IMR-90 (cell line): Measurements from ENCODE around the gene CLDN24. TPM values are rescaled to one million over a fixed set of nuclear protein-coding genes. Genes with fewer than 3 reads are reported as not detected.

Source experiments
- ATAC-seq: fragments of 200-7000 bp; cut with Tn5 transposase; 2 replicates; pipeline ENCODE4 v1.9.1; 2020; ENCODE audit warnings: low read depth, mild to moderate bottlenecking, moderate library complexity
- Bru-seq: library from RNA; stranded (reverse); fragments of 400-500 nt; gene quantifications from one replicate; lab custom pipeline; 2021; lab: Mats Ljungman, UMichigan
- BruChase-seq, 2 experiments: library from RNA; stranded (reverse); fragments of 400-500 nt; gene quantifications; one replicate each; lab custom pipeline; 2021; lab: Mats Ljungman, UMichigan
- BruUV-seq: library from RNA; stranded (reverse); fragments of 400-500 nt; replicated peaks from 2 replicates; lab custom pipeline; 2021; lab: Mats Ljungman, UMichigan
- CTCF ChIA-PET: fragments of 300-600 bp; formaldehyde crosslinking; extraction: SDS; loops from one replicate; lab custom pipeline; 2021; ENCODE audit warnings: antibody characterized with exemption; lab: Yijun Ruan, JAX
- POLR2A ChIA-PET: fragments of 300-600 bp; sonication (Branson Sonifier 250); formaldehyde crosslinking; loops from one replicate; lab custom pipeline; 2022; ENCODE audit warnings: antibody characterized with exemption; ENCODE audit not compliant: unreplicated experiment; lab: Charles Lee
- DNase-seq: peaks from one replicate; pipeline ENCODE4 v3.0.0; 2013
- H2AFZ ChIP-seq: replicated peaks from 2 replicates; pipeline ENCODE3; 2013; ENCODE audit warnings: low read length, mild to moderate bottlenecking; ENCODE audit not compliant: poor library complexity
- H2AK5ac ChIP-seq: 2 replicates; pipeline ENCODE4 v1.6.1; 2013; ENCODE audit warnings: low read depth, low read length, inconsistent platforms
- H2AK9ac ChIP-seq: replicated peaks from 2 replicates; pipeline ENCODE3; 2013; ENCODE audit warnings: mild to moderate bottlenecking, low read depth, low read length, moderate library complexity; ENCODE audit not compliant: poor library complexity
- H2BK120ac ChIP-seq: 2 replicates; pipeline ENCODE4 v1.6.1; 2013; ENCODE audit warnings: low read depth, low read length, inconsistent platforms
- H2BK15ac ChIP-seq: 3 replicates; pipeline ENCODE4 v1.6.1; 2013; ENCODE audit warnings: low read depth, low read length, inconsistent platforms
- H2BK20ac ChIP-seq: 2 replicates; pipeline ENCODE4 v1.6.1; 2013; ENCODE audit warnings: low read depth, mild to moderate bottlenecking, inconsistent platforms, low read length, moderate library complexity
- H2BK5ac ChIP-seq: 2 replicates; pipeline ENCODE4 v1.6.1; 2013; ENCODE audit warnings: mild to moderate bottlenecking, low read depth, low read length, inconsistent platforms; ENCODE audit not compliant: poor library complexity, severe bottlenecking
- H3K14ac ChIP-seq: replicated peaks from 2 replicates; pipeline ENCODE4 v1.6.1; 2013; ENCODE audit warnings: low read depth, low read length, inconsistent platforms
- H3K18ac ChIP-seq: 2 replicates; pipeline ENCODE4 v1.6.1; 2013; ENCODE audit warnings: low read depth, low read length, control low read depth
- H3K23ac ChIP-seq: 2 replicates; pipeline ENCODE4 v1.6.1; 2013; ENCODE audit warnings: low read depth, low read length, inconsistent platforms
- H3K27ac ChIP-seq: 2 replicates; pipeline ENCODE4 v1.5.1; 2013; ENCODE audit warnings: mild to moderate bottlenecking, control low read depth, low read length; ENCODE audit not compliant: insufficient read depth
- H3K27me3 ChIP-seq: 2 replicates; pipeline ENCODE4 v1.6.1; 2013; ENCODE audit warnings: low read length; ENCODE audit not compliant: control insufficient read depth, insufficient read depth
- H3K36me3 ChIP-seq: 2 replicates; pipeline ENCODE4 v1.6.1; 2013; ENCODE audit warnings: low read length, mixed read lengths; ENCODE audit not compliant: control insufficient read depth, insufficient read depth
- H3K4ac ChIP-seq: 2 replicates; pipeline ENCODE4 v1.6.1; 2013; ENCODE audit warnings: low read depth, low read length, inconsistent platforms
- H3K4me1 ChIP-seq: 2 replicates; pipeline ENCODE4 v1.6.1; 2013; ENCODE audit warnings: low read length, mixed read lengths; ENCODE audit not compliant: control insufficient read depth, insufficient read depth
- H3K4me2 ChIP-seq: 2 replicates; pipeline ENCODE4 v1.6.1; 2013; ENCODE audit warnings: low read depth, mild to moderate bottlenecking, control low read depth, low read length, moderate library complexity
- H3K4me3 ChIP-seq: 2 replicates; pipeline ENCODE4 v1.5.1; 2013; ENCODE audit warnings: low read depth, mild to moderate bottlenecking, control low read depth, low read length, moderate library complexity; ENCODE audit not compliant: insufficient read depth
- H3K56ac ChIP-seq: 2 replicates; pipeline ENCODE4 v1.6.1; 2013; ENCODE audit warnings: low read length, inconsistent platforms; ENCODE audit not compliant: insufficient read depth; ENCODE audit errors: extremely low read depth
- H3K79me1 ChIP-seq, 2 experiments: 2 replicates each; pipeline ENCODE4 v1.6.1; 2013; ENCODE audit warnings: low read length in 2 of 2, inconsistent platforms in 1 of 2, low read depth in 1 of 2
- H3K9ac ChIP-seq: 2 replicates; pipeline ENCODE4 v1.6.1; 2013; ENCODE audit warnings: low read depth, low read length, control low read depth
- H3K9me1 ChIP-seq: 2 replicates; pipeline ENCODE4 v1.6.1; 2013; ENCODE audit warnings: low read length, inconsistent platforms; ENCODE audit not compliant: insufficient read depth
- H3K9me3 ChIP-seq: 2 replicates; pipeline ENCODE4 v1.6.1; 2013; ENCODE audit warnings: low read length; ENCODE audit not compliant: control insufficient read depth, insufficient read depth
- H4K20me1 ChIP-seq: 2 replicates; pipeline ENCODE4 v1.6.1; 2013; ENCODE audit warnings: low read length, inconsistent platforms; ENCODE audit not compliant: insufficient read depth
- H4K5ac ChIP-seq: 2 replicates; pipeline ENCODE4 v1.6.1; 2013; ENCODE audit warnings: mild to moderate bottlenecking, low read depth, low read length, control low read depth
- H4K8ac ChIP-seq, 2 experiments: 2 replicates each; pipeline ENCODE4 v1.6.1; 2013; ENCODE audit warnings: low read depth in 2 of 2, low read length in 2 of 2, control low read depth in 1 of 2, inconsistent platforms in 1 of 2
- H4K91ac ChIP-seq: 2 replicates; pipeline ENCODE4 v1.6.1; 2013; ENCODE audit warnings: low read depth, low read length, inconsistent platforms; ENCODE audit not compliant: insufficient read depth
- BHLHE40 ChIP-seq: fragments of 150-350 bp; IDR thresholded peaks from 2 replicates; pipeline ENCODE4 v1.6.1; 2016; ENCODE audit warnings: mild to moderate bottlenecking, low read depth, low read length
- CEBPB ChIP-seq: IDR thresholded peaks from 2 replicates; pipeline ENCODE4 v1.6.1; 2012; ENCODE audit warnings: low read depth, low read length, improper control_type of control experiment
- CHD1 ChIP-seq: IDR thresholded peaks from 2 replicates; pipeline ENCODE4 v1.6.1; 2012; ENCODE audit warnings: low read depth, low read length, improper control_type of control experiment
- ELK1 ChIP-seq: fragments of 150-350 bp; IDR thresholded peaks from 2 replicates; pipeline ENCODE4 v1.6.1; 2016; ENCODE audit warnings: low read depth, mild to moderate bottlenecking, low read length, moderate library complexity, borderline replicate concordance
- FOS ChIP-seq: fragments of 150-350 bp; IDR thresholded peaks from 2 replicates; pipeline ENCODE4 v1.6.1; 2016; ENCODE audit warnings: low read depth, low read length
- MAFK ChIP-seq: IDR thresholded peaks from 2 replicates; pipeline ENCODE4 v1.6.1; 2012; ENCODE audit warnings: low read depth, low read length, improper control_type of control experiment
- MAZ ChIP-seq: IDR thresholded peaks from 2 replicates; pipeline ENCODE4 v1.6.1; 2012; ENCODE audit warnings: low read depth, mild to moderate bottlenecking, low read length, improper control_type of control experiment, moderate library complexity, borderline replicate concordance
- MXI1 ChIP-seq: IDR thresholded peaks from 2 replicates; pipeline ENCODE4 v1.6.1; 2012; ENCODE audit warnings: low read depth, mild to moderate bottlenecking, low read length, moderate library complexity, borderline replicate concordance
- NFE2L2 ChIP-seq: fragments of 150-350 bp; IDR thresholded peaks from 2 replicates; pipeline ENCODE4 v1.6.1; 2016; ENCODE audit warnings: low read depth, mild to moderate bottlenecking, low read length
- POLR2A ChIP-seq: IDR thresholded peaks from 2 replicates; pipeline ENCODE4 v1.6.1; 2012; ENCODE audit warnings: mild to moderate bottlenecking, low read depth, low read length
- RAD21 ChIP-seq: IDR thresholded peaks from 2 replicates; pipeline ENCODE4 v1.6.1; 2012; ENCODE audit warnings: low read length, improper control_type of control experiment
- RCOR1 ChIP-seq: IDR thresholded peaks from 2 replicates; pipeline ENCODE4 v1.6.1; 2012; ENCODE audit warnings: mild to moderate bottlenecking, low read length, improper control_type of control experiment; ENCODE audit not compliant: insufficient replicate concordance
- RFX5 ChIP-seq: IDR thresholded peaks from 2 replicates; pipeline ENCODE4 v1.8.0; 2012; ENCODE audit warnings: low read depth, mild to moderate bottlenecking, low read length, moderate library complexity
- SMC3 ChIP-seq: fragments of 150-350 bp; IDR thresholded peaks from 2 replicates; pipeline ENCODE4 v1.6.1; 2016; ENCODE audit warnings: low read depth, mild to moderate bottlenecking, antibody characterized with exemption, low read length, moderate library complexity
- WGBS, 2 experiments: methylation state at CpG; one replicate each; pipeline versions ENCODE4 v1.1.5 to v1.1.7; 2013; ENCODE audit warnings: missing lambda C conversion rate in 2 of 2; ENCODE audit not compliant: insufficient read length in 1 of 2; ENCODE audit errors: extremely low coverage in 2 of 2; 5-methylcytosine and 5-hydroxymethylcytosine counted together
- dilution Hi-C: fragments of 300-500 bp; cut with HindIII; formaldehyde crosslinking; loops from one replicate; pipeline ENCODE4 v1.14.3; 2018; ENCODE audit warnings: low sequenced_read_pairs; ENCODE audit not compliant: unreplicated experiment
- in situ Hi-C: fragments of 300-500 bp; cut with MboI; formaldehyde crosslinking; loops from 3 replicates; pipeline ENCODE4 v1.14.3; 2019; ENCODE audit warnings: low sequenced_read_pairs, inconsistent platforms, mixed read lengths
- intact Hi-C: fragments of 100-400 bp; cut with micrococcal nuclease; formaldehyde crosslinking; loops from 2 replicates; pipeline ENCODE4 v1.10.0; 2022
- long read RNA-seq: library from polyadenylated mRNA; unstranded; transcript quantifications from one replicate; pipeline ENCODE4 v2.0.0, GENCODE V29; 2021; ENCODE audit not compliant: unreplicated experiment
- polyA plus RNA-seq, 3 experiments: library from polyadenylated mRNA; depleted of rRNA; stranded (reverse); fragments of >200 nt; gene quantifications; 2 replicates each; pipeline ENCODE4 v1.2.3, GENCODE V29; 2012; ENCODE audit warnings: low replicate concordance in 1 of 3
- total RNA-seq: library from RNA; depleted of rRNA; stranded (reverse); fragments of >200 nt; gene quantifications from 2 replicates; pipeline ENCODE4 v1.2.3, GENCODE V29; 2012; rRNA removed
- TF ChIP-seq, protein P1 (sequence below): fragments of 150-350 bp; IDR thresholded peaks from 2 replicates; pipeline ENCODE4 v1.6.1; 2017; ENCODE audit warnings: mild to moderate bottlenecking, antibody characterized with exemption, low read length, low read depth
- TF ChIP-seq, protein P2 (sequence below): conservative IDR thresholded peaks from 2 replicates; pipeline ENCODE4 v1.5.1; 2012; ENCODE audit warnings: mild to moderate bottlenecking, low read depth, low read length, improper control_type of control experiment

CLDN24 gene
- total RNA-seq, result not detected in 2 replicates
- polyA plus RNA-seq (2012; rRNA removed), result not detected in 2 replicates
- polyA plus RNA-seq (2012; cell fraction: cytosol; rRNA removed), result not detected in 2 replicates
- not detected in 2 replicates for polyA plus RNA-seq (2012; cell fraction: nucleus; rRNA removed; ENCODE audit: low replicate concordance)
- not detected for Bru-seq, nascent RNA
- BruChase-seq, experiment 1, labeled RNA remaining after a 6-hour chase, result not detected
- BruChase-seq, experiment 2, labeled RNA remaining after a 2-hour chase, result percentile 27 among the genes with signal in this experiment
- long read RNA-seq, result 0 reads

DNA sequence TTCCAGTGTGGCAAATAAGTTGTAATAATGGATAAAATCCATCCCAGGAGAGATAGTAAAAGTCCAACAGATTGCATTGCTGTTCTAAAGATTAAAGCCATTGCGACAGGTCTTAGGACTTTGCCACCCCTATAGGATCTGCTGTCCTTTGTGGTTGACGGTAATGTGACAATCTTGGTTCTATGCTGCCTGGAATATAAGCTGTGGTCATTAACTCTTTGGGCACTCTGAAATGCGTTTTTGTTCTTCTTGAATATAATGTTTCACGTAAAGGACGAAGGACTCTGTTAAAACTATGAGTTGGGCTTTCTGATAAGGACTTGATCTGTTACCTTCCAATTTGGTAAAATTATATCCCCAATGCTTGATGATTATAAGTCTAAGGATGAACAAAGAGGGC, at the start of gene CLDN24:
Gene CLDN24, minus strand, starts transcription at position 101 of the 400 bp plus-strand sequence. Its CDS starts 0 bp downstream, at position 101.
- Histone ChIP-seq H4K20me1 (no peaks in the 10 kb centered on the region), H3K23ac (no peak within 1 kb of the TSS), H4K91ac (no peak within 1 kb of the TSS), H2BK15ac (no peak within 1 kb of the TSS), H3K4me3 (no peak within 1 kb of the TSS), H3K4me1 (no peaks in the 10 kb centered on the region), H2BK20ac (no peak within 1 kb of the TSS), H3K36me3 (peaks cover 3% of the 10 kb centered on the region), H2AK5ac (no peak within 1 kb of the TSS), H3K9me3 (0 out of 2 replicates have a peak, but pooled peaks cover 4% of the 10 kb centered on the region), H3K18ac (no peak within 1 kb of the TSS), H3K9me1 (peaks cover 2% of the 10 kb centered on the region; the same call in 1 of the 2 replicates), H3K14ac (no peak within 1 kb of the TSS), H3K79me1 (no peaks in the 10 kb centered on the region), H3K4ac (no peak within 1 kb of the TSS), H3K56ac (no peak within 1 kb of the TSS), H4K5ac (no peak within 1 kb of the TSS), H2BK5ac (no peak within 1 kb of the TSS), H3K9ac (no peak within 1 kb of the TSS), H3K4me2 (no peak within 1 kb of the TSS), H2BK120ac (no peak within 1 kb of the TSS), H4K8ac (no peak within 1 kb of the TSS), H3K27me3 (no peaks in the 10 kb centered on the region), H2AK9ac (no peak within 1 kb of the TSS), H3K27ac (no peak within 1 kb of the TSS), H2AFZ (no peak within 1 kb of the TSS)
- DNase-seq (no peak), ATAC-seq (no peak)
- ChIA-PET CTCF (no interaction called here), POLR2A (no interaction called here)
- intact Hi-C loops, result no loop called here
- TF ChIP-seq MXI1, result no peak
- no peak for TF ChIP-seq POLR2A
- TF ChIP-seq SMC3, result no peak
- TF ChIP-seq CHD1, result no peak
- TF ChIP-seq ELK1, result no peak
- no peak for TF ChIP-seq RCOR1
- TF ChIP-seq CEBPB, result no peak
- TF ChIP-seq RFX5, result no peak
- TF ChIP-seq, protein P1, sequence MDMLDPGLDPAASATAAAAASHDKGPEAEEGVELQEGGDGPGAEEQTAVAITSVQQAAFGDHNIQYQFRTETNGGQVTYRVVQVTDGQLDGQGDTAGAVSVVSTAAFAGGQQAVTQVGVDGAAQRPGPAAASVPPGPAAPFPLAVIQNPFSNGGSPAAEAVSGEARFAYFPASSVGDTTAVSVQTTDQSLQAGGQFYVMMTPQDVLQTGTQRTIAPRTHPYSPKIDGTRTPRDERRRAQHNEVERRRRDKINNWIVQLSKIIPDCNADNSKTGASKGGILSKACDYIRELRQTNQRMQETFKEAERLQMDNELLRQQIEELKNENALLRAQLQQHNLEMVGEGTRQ, result no peak
- TF ChIP-seq, protein P2, sequence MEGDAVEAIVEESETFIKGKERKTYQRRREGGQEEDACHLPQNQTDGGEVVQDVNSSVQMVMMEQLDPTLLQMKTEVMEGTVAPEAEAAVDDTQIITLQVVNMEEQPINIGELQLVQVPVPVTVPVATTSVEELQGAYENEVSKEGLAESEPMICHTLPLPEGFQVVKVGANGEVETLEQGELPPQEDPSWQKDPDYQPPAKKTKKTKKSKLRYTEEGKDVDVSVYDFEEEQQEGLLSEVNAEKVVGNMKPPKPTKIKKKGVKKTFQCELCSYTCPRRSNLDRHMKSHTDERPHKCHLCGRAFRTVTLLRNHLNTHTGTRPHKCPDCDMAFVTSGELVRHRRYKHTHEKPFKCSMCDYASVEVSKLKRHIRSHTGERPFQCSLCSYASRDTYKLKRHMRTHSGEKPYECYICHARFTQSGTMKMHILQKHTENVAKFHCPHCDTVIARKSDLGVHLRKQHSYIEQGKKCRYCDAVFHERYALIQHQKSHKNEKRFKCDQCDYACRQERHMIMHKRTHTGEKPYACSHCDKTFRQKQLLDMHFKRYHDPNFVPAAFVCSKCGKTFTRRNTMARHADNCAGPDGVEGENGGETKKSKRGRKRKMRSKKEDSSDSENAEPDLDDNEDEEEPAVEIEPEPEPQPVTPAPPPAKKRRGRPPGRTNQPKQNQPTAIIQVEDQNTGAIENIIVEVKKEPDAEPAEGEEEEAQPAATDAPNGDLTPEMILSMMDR, result no peak
- TF ChIP-seq MAZ, result no peak
- TF ChIP-seq NFE2L2, result no peak
- TF ChIP-seq BHLHE40, result no peak
- no peak for TF ChIP-seq MAFK
- no peak for TF ChIP-seq FOS
- no peak for TF ChIP-seq RAD21
- dilution Hi-C loops, result no loop called here
- no CpG with 5 or more reads among the region's 5 CpGs for WGBS, 2 experiments
- no TSS peak for BruUV-seq
- in situ Hi-C loops, result no loop called here
